Measurements from ENCODE around the gene KL. TPM values are rescaled to one million over a fixed set of nuclear protein-coding genes. Genes with fewer than 3 reads are reported as not detected.

KL gene
- total RNA-seq, 1 donor from 2014 or later, result not detected

GRCh38 chr13:33111414-33112110 lies 95.3 kb downstream of the KL start:
- H3K27ac ChIP-seq, result no peak overlapping the region
- H3K79me2 ChIP-seq (ENCODE audit: low read depth), result no peaks in the 10 kb centered on the region
- H3F3A ChIP-seq (ENCODE audit: low read depth), result no peaks in the 10 kb centered on the region
- TF ChIP-seq EZH2 (IDR thresholded peaks at IDR 0.05), result no peak
- peaks cover 5% of the 10 kb centered on the region for H3K36me3 Mint-ChIP-seq
- no peak overlapping the region for H3K9ac ChIP-seq
- H3K27me3 Mint-ChIP-seq (ENCODE audit: insufficient read depth, low read depth), result peaks cover 6% of the 10 kb centered on the region
- H3K4me2 ChIP-seq, result no peak overlapping the region
- H2AFZ ChIP-seq (replicated peaks), result no peak overlapping the region
- no peaks in the 10 kb centered on the region for H3K9me3 ChIP-seq (ENCODE audit: low read depth)
- H3K27me3 ChIP-seq, result no peaks in the 10 kb centered on the region
- no peak overlapping the region for H3K4me3 ChIP-seq
- no peaks in the 10 kb centered on the region for H3K36me3 ChIP-seq
- no peaks in the 10 kb centered on the region for H3K4me1 ChIP-seq
- H3K27ac Mint-ChIP-seq, result no peak overlapping the region
- peaks cover 10% of the 10 kb centered on the region for H3K4me1 Mint-ChIP-seq
- no peak overlapping the region for H3K4me3 Mint-ChIP-seq
- no peaks in the 10 kb centered on the region for H4K20me1 ChIP-seq (ENCODE audit: low read depth)
- no peak for DNase-seq (ENCODE audit: low spot score)
- no peaks in the 10 kb centered on the region for H3K9me3 Mint-ChIP-seq

DNA sequence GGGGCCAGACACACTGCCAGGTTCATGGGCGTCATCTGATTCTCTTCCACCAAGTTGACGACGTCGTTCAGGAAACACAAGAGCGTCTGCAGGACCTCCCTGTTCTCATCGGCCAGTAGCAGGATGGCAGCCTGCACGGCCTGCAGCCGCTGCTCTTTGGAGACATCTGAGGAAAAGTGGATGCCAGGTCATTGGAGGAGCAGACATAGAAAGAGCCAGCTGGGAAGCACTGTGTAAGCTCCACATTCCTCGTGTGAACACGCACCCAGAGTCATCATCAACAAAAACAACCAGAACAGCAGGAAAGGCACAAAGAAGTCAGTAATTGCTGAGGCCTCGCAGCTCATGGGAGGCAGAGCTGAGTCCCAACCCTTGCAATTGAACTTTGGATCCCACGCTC lies 96.5 kb downstream of the KL start:
- Histone ChIP-seq H3K36me3 (no peaks in the 10 kb centered on the region), H2AFZ (replicated peaks) (no peak overlapping the region), H3K9ac (no peak overlapping the region), H3K9me3 (ENCODE audit: low read depth) (no peaks in the 10 kb centered on the region), H3K27me3 (no peaks in the 10 kb centered on the region), H4K20me1 (ENCODE audit: low read depth) (no peaks in the 10 kb centered on the region), H3K4me1 (no peaks in the 10 kb centered on the region), H3K4me3 (no peak overlapping the region), H3K27ac (no peak overlapping the region), H3F3A (ENCODE audit: low read depth) (no peaks in the 10 kb centered on the region), H3K79me2 (ENCODE audit: low read depth) (no peaks in the 10 kb centered on the region), H3K4me2 (no peak overlapping the region)
- Mint-ChIP-seq H3K36me3 (peaks cover 6% of the 10 kb centered on the region), H3K27me3 (ENCODE audit: insufficient read depth, low read depth) (peaks cover 2% of the 10 kb centered on the region), H3K4me3 (no peak overlapping the region), H3K9me3 (no peaks in the 10 kb centered on the region), H3K27ac (no peak overlapping the region), H3K4me1 (peaks cover 10% of the 10 kb centered on the region)
- TF ChIP-seq EZH2phosphoT487 (IDR thresholded peaks at IDR 0.05) (no peak), CTCF (IDR thresholded peaks at IDR 0.05) (no peak), EZH2 (IDR thresholded peaks at IDR 0.05) (no peak)
- no peak for DNase-seq (ENCODE audit: low spot score)

DNA sequence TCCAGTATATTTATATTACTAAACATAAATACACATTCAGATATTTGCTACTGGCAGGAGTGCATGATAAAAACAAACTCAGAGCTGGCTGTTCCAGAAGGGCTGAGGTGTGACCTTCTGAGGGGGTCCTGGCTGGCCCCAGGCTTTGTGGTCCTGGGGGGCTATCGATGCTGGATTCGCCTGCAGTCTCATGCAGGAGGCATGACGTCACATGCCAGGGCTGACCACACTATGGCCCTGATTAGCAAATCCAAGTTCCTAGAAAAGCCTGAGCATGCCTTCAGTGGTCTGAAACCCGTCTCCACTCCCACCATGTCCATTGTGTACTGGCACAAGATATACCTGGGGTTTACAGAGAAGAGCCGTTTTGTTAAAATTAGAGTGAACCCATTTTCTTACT lies 97.9 kb downstream of the KL start:
- Histone ChIP-seq H3F3A (ENCODE audit: low read depth) (no peaks in the 10 kb centered on the region), H3K4me2 (no peak overlapping the region), H3K36me3 (no peaks in the 10 kb centered on the region), H3K27ac (no peak overlapping the region), H3K9ac (no peak overlapping the region), H3K4me3 (no peak overlapping the region), H3K4me1 (no peaks in the 10 kb centered on the region), H3K27me3 (no peaks in the 10 kb centered on the region), H2AFZ (replicated peaks) (no peak overlapping the region), H4K20me1 (ENCODE audit: low read depth) (no peaks in the 10 kb centered on the region), H3K9me3 (ENCODE audit: low read depth) (no peaks in the 10 kb centered on the region), H3K79me2 (ENCODE audit: low read depth) (no peaks in the 10 kb centered on the region)
- Mint-ChIP-seq H3K9me3 (no peaks in the 10 kb centered on the region), H3K4me3 (no peak overlapping the region), H3K27me3 (ENCODE audit: insufficient read depth, low read depth) (peaks cover 2% of the 10 kb centered on the region), H3K4me1 (peaks cover 18% of the 10 kb centered on the region), H3K36me3 (peaks cover 6% of the 10 kb centered on the region), H3K27ac (no peak overlapping the region)
- TF ChIP-seq EZH2phosphoT487 (IDR thresholded peaks at IDR 0.05), result no peak
- TF ChIP-seq CTCF (IDR thresholded peaks at IDR 0.05), result no peak
- TF ChIP-seq EZH2 (IDR thresholded peaks at IDR 0.05), result no peak
- no peak for DNase-seq (ENCODE audit: low spot score)

DNA sequence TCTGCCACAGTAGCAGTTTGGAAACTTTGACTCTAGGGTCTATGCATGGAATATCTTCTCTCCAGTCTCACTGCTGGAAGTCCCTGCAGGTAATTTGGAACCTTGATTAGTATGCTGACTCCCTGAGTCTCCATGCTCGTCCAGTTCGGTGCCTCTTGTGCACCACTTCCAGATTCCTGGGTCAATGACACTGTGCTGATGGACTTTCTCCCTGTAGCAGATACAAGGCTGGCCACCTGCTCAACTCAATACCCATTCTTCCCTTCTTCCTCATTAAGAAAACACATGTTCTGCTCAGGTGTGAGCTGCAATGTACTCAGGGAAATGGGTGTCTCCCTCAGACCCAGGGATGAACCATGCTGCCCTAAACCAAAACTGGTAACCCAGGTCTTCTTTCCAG lies 99.1 kb downstream of the KL start:
- Histone ChIP-seq H4K20me1 (ENCODE audit: low read depth) (no peaks in the 10 kb centered on the region), H3K79me2 (ENCODE audit: low read depth) (no peaks in the 10 kb centered on the region), H3K9ac (no peak overlapping the region), H3K4me2 (no peak overlapping the region), H3K27ac (no peak overlapping the region), H3F3A (ENCODE audit: low read depth) (no peaks in the 10 kb centered on the region), H2AFZ (replicated peaks) (no peak overlapping the region), H3K36me3 (no peaks in the 10 kb centered on the region), H3K4me3 (no peak overlapping the region), H3K4me1 (no peaks in the 10 kb centered on the region), H3K27me3 (no peaks in the 10 kb centered on the region), H3K9me3 (ENCODE audit: low read depth) (no peaks in the 10 kb centered on the region)
- no peaks in the 10 kb centered on the region for H3K9me3 Mint-ChIP-seq
- no peak for DNase-seq (ENCODE audit: low spot score)
- no peak overlapping the region for H3K27ac Mint-ChIP-seq
- H3K4me3 Mint-ChIP-seq, result no peak overlapping the region
- H3K4me1 Mint-ChIP-seq, result peaks cover 28% of the 10 kb centered on the region
- TF ChIP-seq EZH2phosphoT487 (IDR thresholded peaks at IDR 0.05) (no peak), CTCF (IDR thresholded peaks at IDR 0.05) (no peak), EZH2 (IDR thresholded peaks at IDR 0.05) (no peak)
- peaks cover 2% of the 10 kb centered on the region for H3K27me3 Mint-ChIP-seq (ENCODE audit: insufficient read depth, low read depth)
- peaks cover 6% of the 10 kb centered on the region for H3K36me3 Mint-ChIP-seq
